Naive thymus-derived CD4-positive, alpha-beta T cell (primary cell): Measurements from ENCODE around the gene FMO4. TPM values are rescaled to one million over a fixed set of nuclear protein-coding genes. Genes with fewer than 3 reads are reported as not detected.

Experiments
- ATAC-seq: fragments of 150-1000 bp; cut with Tn5 transposase; 2 replicates; pipeline ENCODE4 v1.10.0; 2021; ENCODE audit warnings: mild to moderate bottlenecking, moderate library complexity
- CTCF ChIA-PET: fragments of 350-600 bp; sonication (Branson Sonifier 250); formaldehyde crosslinking; loops from one replicate; lab custom pipeline; 2021; ENCODE audit warnings: antibody characterized with exemption; lab: Charles Lee
- POLR2A ChIA-PET: fragments of 350-600 bp; sonication (Branson Sonifier 250); formaldehyde crosslinking; loops from one replicate; lab custom pipeline; 2021; ENCODE audit warnings: antibody characterized with exemption, inconsistent platforms; lab: Charles Lee
- DNase-seq, 9 donors: peaks; one replicate each; pipeline versions ENCODE4 v3.0.0 to v3.0.0-alpha.2; 2020 to 2022; ENCODE audit warnings: mixed read lengths in 1 of 9
- H3K27ac ChIP-seq: one replicate; pipeline ENCODE4 v1.7.0; 2013; ENCODE audit warnings: mild to moderate bottlenecking, low read depth, low read length, moderate library complexity
- H3K27me3 ChIP-seq, 2 donors: one replicate each; pipeline ENCODE4 v1.7.0; 2013; ENCODE audit warnings: low read length in 2 of 2, mild to moderate bottlenecking in 2 of 2, moderate library complexity in 2 of 2; ENCODE audit not compliant: control insufficient read depth in 2 of 2, insufficient read depth in 2 of 2
- H3K36me3 ChIP-seq, 3 experiments: 1 replicate in 2 of 3; 2 replicates in 1 of 3; pipeline ENCODE4 v1.7.0; 2013; ENCODE audit warnings: low read length in 3 of 3, mild to moderate bottlenecking in 3 of 3, moderate library complexity in 1 of 3; ENCODE audit not compliant: insufficient read depth in 3 of 3, control insufficient read depth in 2 of 3
- H3K4me1 ChIP-seq, 2 donors: one replicate each; pipeline ENCODE4 v1.7.0; 2013; ENCODE audit warnings: low read length in 2 of 2, mild to moderate bottlenecking in 2 of 2, moderate library complexity in 1 of 2; ENCODE audit not compliant: control insufficient read depth in 2 of 2, insufficient read depth in 2 of 2
- H3K4me3 ChIP-seq: 2 replicates; pipeline ENCODE4 v1.7.0; 2013; ENCODE audit warnings: mild to moderate bottlenecking, low read length
- H3K9me3 ChIP-seq, 3 experiments: 1 replicate in 2 of 3; 2 replicates in 1 of 3; pipeline ENCODE4 v1.7.0; 2013; ENCODE audit warnings: low read length in 3 of 3; ENCODE audit not compliant: control insufficient read depth in 2 of 3
- H3K27ac Mint-ChIP-seq, 9 donors: one replicate each; pipeline ENCODE4 v1.8.0; 2020 to 2022; ENCODE audit warnings: mixed read lengths in 9 of 9, mild to moderate bottlenecking in 8 of 9, moderate library complexity in 5 of 9, inconsistent platforms in 2 of 9
- H3K27me3 Mint-ChIP-seq, 5 donors: one replicate each; pipeline ENCODE4 v1.8.0; 2021 to 2022; ENCODE audit warnings: mixed read lengths in 5 of 5, mild to moderate bottlenecking in 1 of 5
- H3K36me3 Mint-ChIP-seq, 5 donors: one replicate each; pipeline ENCODE4 v1.8.0; 2020 to 2022; ENCODE audit warnings: mixed read lengths in 5 of 5, mild to moderate bottlenecking in 3 of 5, inconsistent platforms in 1 of 5
- H3K4me1 Mint-ChIP-seq, 7 donors: one replicate each; pipeline ENCODE4 v1.8.0; 2020 to 2022; ENCODE audit warnings: mixed read lengths in 7 of 7, mild to moderate bottlenecking in 3 of 7, inconsistent platforms in 1 of 7
- H3K4me3 Mint-ChIP-seq, 10 donors: one replicate each; pipeline ENCODE4 v1.8.0; 2020 to 2022; ENCODE audit warnings: mild to moderate bottlenecking in 10 of 10, mixed read lengths in 10 of 10, moderate library complexity in 6 of 10, inconsistent platforms in 2 of 10
- H3K9me3 Mint-ChIP-seq, 11 donors: one replicate each; pipeline ENCODE4 v1.8.0; 2020 to 2022; ENCODE audit warnings: mixed read lengths in 11 of 11, mild to moderate bottlenecking in 4 of 11, inconsistent platforms in 1 of 11, moderate library complexity in 1 of 11
- intact Hi-C, 2 donors: fragments of 100-400 bp; cut with micrococcal nuclease; formaldehyde crosslinking; loops; one replicate each; pipeline ENCODE4 v1.15.1; 2023
- polyA plus RNA-seq, 2 donors: library from polyadenylated mRNA; unstranded; fragments of 300-500 nt; fragmentation: Illumina TruSeq; gene quantifications; one replicate each; pipeline ENCODE4 v1.2.3, GENCODE V29; 2021
- total RNA-seq, 6 experiments: library from RNA in 5 of 6; stranded (reverse) in 5 of 6; gene quantifications; 1 replicate in 5 of 6; 2 replicates in 1 of 6; pipeline ENCODE4 v1.2.3 and lab custom pipeline; 2021 to 2026

Gene FMO4
- total and polyA plus RNA-seq, 7 experiments from 2014 or later: 1.2 to 3.7 (median 2.8) TPM

DNA sequence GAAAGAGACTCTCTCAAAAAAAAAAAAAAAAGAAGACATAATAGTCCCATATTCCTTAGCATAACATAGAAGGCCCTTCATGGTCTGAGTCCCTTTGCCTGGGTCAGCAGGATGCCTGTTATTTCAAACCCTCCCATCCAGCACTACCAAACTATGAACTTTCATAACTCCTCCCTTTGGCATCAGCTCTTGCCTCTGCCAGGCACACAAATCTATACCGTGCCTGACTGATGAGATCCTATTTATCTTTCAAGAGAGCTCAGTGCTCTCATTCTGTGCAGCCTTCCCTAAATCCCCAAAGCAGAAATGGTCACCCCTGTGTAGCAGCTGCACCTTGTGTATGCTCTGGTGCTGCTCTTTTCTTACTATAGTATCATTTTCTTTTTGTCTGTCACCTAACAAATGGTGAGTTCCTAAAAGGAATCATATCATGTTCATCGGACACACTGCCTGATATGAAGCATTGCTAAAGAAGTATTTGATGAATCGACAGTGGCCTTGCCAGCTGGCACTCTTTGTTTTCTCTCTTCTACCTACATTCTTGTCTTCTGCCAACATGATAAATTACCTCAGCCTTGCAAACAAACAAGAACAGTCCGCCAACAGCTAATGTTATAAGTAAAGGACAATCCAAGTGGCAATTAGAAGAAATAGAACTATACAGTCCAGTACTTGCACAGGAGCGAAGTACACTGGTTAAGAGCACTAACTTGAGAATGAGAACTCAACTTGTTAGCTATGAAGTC, 29.9 kb downstream of the FMO4 start:
- no peak overlapping the region for H3K4me3 Mint-ChIP-seq
- Histone ChIP-seq H3K4me1 (no peaks in the 10 kb centered on the region), H3K4me3 (no peak overlapping the region), H3K36me3 (no peaks in the 10 kb centered on the region), H3K27ac (no peak overlapping the region), H3K27me3 (no peaks in the 10 kb centered on the region), H3K9me3 (no peaks in the 10 kb centered on the region)
- no peak overlapping the region for H3K27ac Mint-ChIP-seq
- H3K4me1 Mint-ChIP-seq: no peaks in the 10 kb centered on the region
- POLR2A ChIA-PET: no interaction called here
- no peak for ATAC-seq
- no peak for DNase-seq
- CTCF ChIA-PET: no interaction called here
- peaks cover 1 to 26% (median 25%) of the 10 kb centered on the region in 5 donors for H3K36me3 Mint-ChIP-seq
- no peaks in the 10 kb centered on the region for H3K27me3 Mint-ChIP-seq
- peaks cover 3 to 28% (median 10%) of the 10 kb centered on the region in 11 donors for H3K9me3 Mint-ChIP-seq
- intact Hi-C loops: no loop called here

DNA sequence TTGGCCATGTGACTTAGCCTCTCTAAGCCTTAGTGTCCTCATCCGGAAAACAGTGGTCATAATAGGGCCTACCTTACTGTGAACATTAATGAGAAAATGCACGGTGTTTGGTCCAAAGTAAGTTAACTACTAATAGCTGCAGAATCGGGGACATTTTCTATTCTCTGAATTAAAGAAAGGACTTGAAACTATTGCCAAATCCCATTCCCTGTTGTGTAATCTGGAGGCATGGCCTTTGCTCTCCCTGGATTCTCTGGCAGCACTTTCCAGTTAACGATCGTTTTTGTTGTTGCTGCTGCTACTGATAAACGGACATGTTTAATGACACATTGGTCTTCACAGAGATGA, 30.5 kb downstream of the FMO4 start:
- DNase-seq: no peak
- intact Hi-C loops: no loop called here
- POLR2A ChIA-PET: no interaction called here

GRCh38 chr1:171345536-171345935, 31.6 kb downstream of the FMO4 start:
- H3K36me3 Mint-ChIP-seq: peaks cover 1 to 18% (median 16%) of the 10 kb centered on the region in 5 donors

More for the DNA sequence above, 30.5 kb downstream of the FMO4 start:
- H3K27ac Mint-ChIP-seq: no peak overlapping the region
- peaks cover 3 to 28% (median 10%) of the 10 kb centered on the region in 11 donors for H3K9me3 Mint-ChIP-seq
- Histone ChIP-seq H3K9me3 (no peaks in the 10 kb centered on the region), H3K36me3 (no peaks in the 10 kb centered on the region), H3K4me1 (no peaks in the 10 kb centered on the region), H3K27me3 (no peaks in the 10 kb centered on the region), H3K4me3 (no peak overlapping the region), H3K27ac (no peak overlapping the region)
- no peaks in the 10 kb centered on the region for H3K4me1 Mint-ChIP-seq
- no peak overlapping the region for H3K4me3 Mint-ChIP-seq
- peaks cover 0 to under 1% (median 0%) of the 10 kb centered on the region in 5 donors for H3K27me3 Mint-ChIP-seq
- peaks cover 1 to 22% (median 21%) of the 10 kb centered on the region in 5 donors for H3K36me3 Mint-ChIP-seq
- CTCF ChIA-PET: no interaction called here
- ATAC-seq: no peak

DNA sequence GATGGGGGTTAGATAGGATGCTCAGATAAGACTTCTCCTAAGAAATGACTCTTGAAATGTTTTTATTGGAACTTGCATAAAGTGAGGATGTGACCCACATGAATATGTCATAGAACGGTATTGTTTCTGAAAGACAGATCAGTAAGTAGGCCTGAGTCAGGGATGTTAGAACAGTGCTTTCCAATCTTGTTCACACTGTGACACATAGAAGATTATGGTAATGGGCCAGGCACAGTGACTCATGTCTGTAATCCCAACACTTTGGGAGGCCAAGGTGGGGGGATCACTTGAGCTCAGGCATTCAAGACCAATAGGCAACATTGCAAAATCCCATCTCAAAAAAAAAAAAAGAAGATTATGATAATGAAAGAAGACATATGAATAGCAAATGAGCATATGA, 32.9 kb downstream of the FMO4 start:
- POLR2A ChIA-PET: no interaction called here
- H3K27me3 Mint-ChIP-seq: peaks cover 0 to 8% (median 4%) of the 10 kb centered on the region in 5 donors
- no peaks in the 10 kb centered on the region for H3K9me3 ChIP-seq
- H3K4me1 ChIP-seq: no peaks in the 10 kb centered on the region
- peaks cover 4 to 24% (median 12%) of the 10 kb centered on the region in 11 donors for H3K9me3 Mint-ChIP-seq
- ATAC-seq (no peak), DNase-seq (no peak)
- H3K36me3 Mint-ChIP-seq: peaks cover 1 to 14% (median 8%) of the 10 kb centered on the region in 5 donors
- intact Hi-C loops: no loop called here
- H3K27ac ChIP-seq: no peak overlapping the region
- H3K4me3 ChIP-seq: no peak overlapping the region
- no peak overlapping the region for H3K27ac Mint-ChIP-seq
- no peaks in the 10 kb centered on the region for H3K27me3 ChIP-seq
- H3K4me3 Mint-ChIP-seq: no peak overlapping the region
- CTCF ChIA-PET: no interaction called here
- H3K36me3 ChIP-seq: no peaks in the 10 kb centered on the region
- no peaks in the 10 kb centered on the region for H3K4me1 Mint-ChIP-seq

More at GRCh38 chr1:171345536-171345935, 31.6 kb downstream of the FMO4 start:
- Histone ChIP-seq H3K27ac (no peak overlapping the region), H3K4me3 (no peak overlapping the region), H3K27me3 (no peaks in the 10 kb centered on the region), H3K36me3 (no peaks in the 10 kb centered on the region), H3K4me1 (no peaks in the 10 kb centered on the region), H3K9me3 (no peaks in the 10 kb centered on the region)
- H3K4me3 Mint-ChIP-seq: no peak overlapping the region
- DNase-seq (no peak), ATAC-seq (no peak)
- ChIA-PET CTCF (no interaction called here), POLR2A (no interaction called here)
- intact Hi-C loops: no loop called here
- H3K27ac Mint-ChIP-seq: no peak overlapping the region
- H3K4me1 Mint-ChIP-seq: no peaks in the 10 kb centered on the region
- H3K9me3 Mint-ChIP-seq: peaks cover 5 to 28% (median 12%) of the 10 kb centered on the region in 11 donors
- peaks cover 0 to 4% (median 4%) of the 10 kb centered on the region in 5 donors for H3K27me3 Mint-ChIP-seq

- Mint-ChIP-seq H3K4me3 (no peak overlapping the region), H3K27ac (no peak overlapping the region), H3K4me1 (no peaks in the 10 kb centered on the region), H3K9me3 (peaks cover 0 to 14% (median 7%) of the 10 kb centered on the region in 11 donors), H3K36me3 (peaks cover 0 to 5% (median 0%) of the 10 kb centered on the region in 5 donors), H3K27me3 (peaks cover 0 to 13% (median 4%) of the 10 kb centered on the region in 5 donors)
- Histone ChIP-seq H3K27me3 (no peaks in the 10 kb centered on the region), H3K36me3 (no peaks in the 10 kb centered on the region), H3K27ac (no peak overlapping the region), H3K4me1 (no peaks in the 10 kb centered on the region), H3K4me3 (no peak overlapping the region), H3K9me3 (no peaks in the 10 kb centered on the region)
- CTCF ChIA-PET: no interaction called here
- intact Hi-C loops: no loop called here
- ATAC-seq (no peak), DNase-seq (no peak)
- POLR2A ChIA-PET: no interaction called here
These were observed 36.6 kb downstream of the FMO4 start for GRCh38 chr1:171350594-171350993.

DNA sequence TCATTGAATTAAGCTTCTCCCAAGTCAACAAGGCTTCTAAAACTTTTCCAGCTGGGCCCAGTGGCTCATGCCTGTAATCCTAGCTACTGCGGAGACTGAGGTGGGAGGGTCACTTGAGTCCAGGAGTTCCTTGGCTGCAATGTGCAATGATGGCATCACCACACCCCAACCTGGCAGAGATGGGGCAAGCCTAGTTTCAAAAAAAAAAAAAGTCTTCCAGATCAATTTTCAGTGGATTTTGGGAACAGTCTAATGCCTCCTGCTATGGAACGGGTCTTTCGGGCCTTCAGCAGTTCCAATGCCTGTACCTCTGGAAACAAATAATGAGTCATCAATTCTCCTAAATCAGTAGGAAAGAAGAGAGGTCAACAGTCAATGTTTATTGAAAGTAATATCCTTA, 38.0 kb downstream of the FMO4 start:
- no peak overlapping the region for H3K27ac Mint-ChIP-seq
- intact Hi-C loops: no loop called here
- ChIA-PET POLR2A (no interaction called here), CTCF (no interaction called here)
- no peak overlapping the region for H3K4me3 Mint-ChIP-seq
- DNase-seq (no peak), ATAC-seq (no peak)
- Histone ChIP-seq H3K27ac (no peak overlapping the region), H3K4me3 (no peak overlapping the region), H3K27me3 (no peaks in the 10 kb centered on the region), H3K36me3 (no peaks in the 10 kb centered on the region), H3K9me3 (no peaks in the 10 kb centered on the region), H3K4me1 (no peaks in the 10 kb centered on the region)
- peaks cover 0 to 13% (median 4%) of the 10 kb centered on the region in 5 donors for H3K27me3 Mint-ChIP-seq
- H3K4me1 Mint-ChIP-seq: no peaks in the 10 kb centered on the region
- H3K36me3 Mint-ChIP-seq: peaks cover 0 to 5% (median 0%) of the 10 kb centered on the region in 5 donors
- H3K9me3 Mint-ChIP-seq: peaks cover 0 to 7% (median 3%) of the 10 kb centered on the region in 11 donors

- Mint-ChIP-seq H3K27ac (no peak overlapping the region), H3K4me3 (no peak overlapping the region), H3K36me3 (peaks cover 0 to 5% (median 0%) of the 10 kb centered on the region in 5 donors), H3K27me3 (peaks cover 0 to 13% (median 4%) of the 10 kb centered on the region in 5 donors), H3K4me1 (no peaks in the 10 kb centered on the region), H3K9me3 (peaks cover 0 to 7% (median 2%) of the 10 kb centered on the region in 11 donors)
- Histone ChIP-seq H3K27me3 (no peaks in the 10 kb centered on the region), H3K36me3 (no peaks in the 10 kb centered on the region), H3K4me1 (no peaks in the 10 kb centered on the region), H3K9me3 (no peaks in the 10 kb centered on the region), H3K4me3 (no peak overlapping the region), H3K27ac (no peak overlapping the region)
- ATAC-seq: no peak
- no peak for DNase-seq
- CTCF ChIA-PET: no interaction called here
- intact Hi-C loops: no loop called here
- POLR2A ChIA-PET: no interaction called here
These were observed 38.6 kb downstream of the FMO4 start for GRCh38 chr1:171352554-171352953.
